ENCODE results near the gene HBM.
"Not testable (repeated sequence)": the region's sequence is repeated elsewhere in the genome, so short reads cannot be mapped to it uniquely, and the experiment has no call there.

Gene HBM

GRCh38 chr16:149024-149660 is 16.6 kb upstream of the HBM start:
- no peak for DNase-seq

- no peak for DNase-seq
Measured at GRCh38 chr16:152141-153128, 13.3 kb upstream of the HBM start, which contains the start of gene HBZ. TSS of gene HBZ (plus strand) at chr16:152644. CDS start at chr16:152910, 266 bp downstream.

GRCh38 chr16:153129-153521 is 12.7 kb upstream of the HBM start:
- not testable (repeated sequence) for DNase-seq

GRCh38 chr16:153550-154216 is 12.1 kb upstream of the HBM start:
- not testable (repeated sequence) for DNase-seq

GRCh38 chr16:154217-155030 is 11.4 kb upstream of the HBM start:
- peak; percentile 22 for DNase-seq

GRCh38 chr16:155031-155398 is 10.8 kb upstream of the HBM start:
- DNase-seq = no peak

GRCh38 chr16:159136-159849 is 6.5 kb upstream of the HBM start:
- DNase-seq = no peak

- not testable (repeated sequence) for DNase-seq
Measured at GRCh38 chr16:160242-160641, 5.5 kb upstream of the HBM start.

GRCh38 chr16:160691-161190 is 5.0 kb upstream of the HBM start:
- no peak for DNase-seq

- DNase-seq = no peak
Measured at GRCh38 chr16:162271-162991, 3.3 kb upstream of the HBM start.

- not testable (repeated sequence) for DNase-seq
Measured at GRCh38 chr16:163139-163538, 2.6 kb upstream of the HBM start.

- DNase-seq = not testable (repeated sequence)
Measured at GRCh38 chr16:163696-164095, 2.1 kb upstream of the HBM start.

- DNase-seq = not testable (repeated sequence)
Measured at GRCh38 chr16:164134-164823, 1.5 kb upstream of the HBM start.

GRCh38 chr16:164827-165538 is 795 bp upstream of the HBM start:
- DNase-seq = no peak

- no peak for DNase-seq
Measured at GRCh38 chr16:166375-167121, 770 bp downstream of the HBM start.

GRCh38 chr16:167122-167690 is 1.4 kb downstream of the HBM start:
- no peak for DNase-seq

GRCh38 chr16:168424-168823 is 2.6 kb downstream of the HBM start:
- DNase-seq = no peak

GRCh38 chr16:169014-169413 is 3.2 kb downstream of the HBM start:
- DNase-seq = no peak
